GM18907 (cell line): Measurements from ENCODE around the gene CHMP2A.
A peak's percentile ranks its signal among the peaks of the same experiment; 100 is the strongest.
"Not testable (repeated sequence)": the region's sequence is repeated elsewhere in the genome, so short reads cannot be mapped to it uniquely, and the experiment has no call there.

ENCODE experiments used
- ATAC-seq: cut with Tn5 transposase; IDR thresholded peaks from one replicate; pipeline ENCODE4 v1.9.1; 2021; ENCODE audit warnings: mild to moderate bottlenecking, moderate library complexity; ENCODE audit not compliant: unreplicated experiment

The CHMP2A gene

DNA sequence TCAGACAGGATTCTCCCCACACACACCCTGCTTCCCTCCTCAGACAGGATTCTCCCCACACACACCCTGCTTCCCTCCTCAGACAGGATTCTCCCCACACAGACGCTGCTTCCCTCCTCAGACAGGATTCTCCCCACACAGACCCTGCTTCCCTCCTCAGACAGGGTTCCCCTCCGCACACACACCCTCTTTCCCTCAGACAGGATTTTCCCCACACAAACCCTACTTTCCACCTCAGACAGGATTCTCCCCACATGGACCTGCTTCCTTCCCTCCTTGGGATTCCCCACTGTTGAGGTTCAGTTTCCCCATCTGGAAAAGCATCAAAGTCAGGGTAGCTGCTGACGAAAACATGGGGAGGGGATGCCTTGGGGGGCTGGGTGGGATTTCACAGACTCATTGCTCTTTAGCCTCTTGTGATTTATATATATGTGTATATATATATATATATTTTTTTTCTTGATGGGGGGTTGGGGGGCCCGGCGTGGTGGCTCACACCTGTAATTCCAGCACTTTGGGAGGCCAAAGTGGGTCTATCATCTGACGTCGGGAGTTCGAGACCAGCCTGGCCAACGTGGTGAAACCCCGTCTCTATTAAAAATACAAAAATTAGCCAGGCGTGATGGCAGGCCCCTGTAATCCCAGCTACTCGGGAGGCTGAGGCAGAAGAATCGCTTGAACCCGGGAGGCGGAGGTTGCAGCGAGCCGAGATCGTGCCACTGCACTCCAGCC, 12.1 kb downstream of the CHMP2A start:
- not testable (repeated sequence) for ATAC-seq

DNA sequence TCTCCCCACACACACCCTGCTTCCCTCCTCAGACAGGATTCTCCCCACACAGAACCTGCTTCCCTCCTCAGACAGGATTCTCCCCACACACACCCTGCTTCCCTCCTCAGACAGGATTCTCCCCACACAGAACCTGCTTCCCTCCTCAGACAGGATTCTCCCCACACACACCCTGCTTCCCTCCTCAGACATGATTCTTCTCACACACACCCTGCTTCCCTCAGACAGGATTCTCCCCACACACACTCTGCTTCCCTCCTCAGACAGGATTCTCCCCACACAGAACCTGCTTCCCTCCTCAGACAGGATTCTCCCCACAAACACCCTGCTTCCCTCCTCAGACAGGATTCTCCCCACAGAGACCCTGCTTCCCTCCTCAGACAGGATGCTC, 15.7 kb downstream of the CHMP2A start:
- not testable (repeated sequence) for ATAC-seq

DNA sequence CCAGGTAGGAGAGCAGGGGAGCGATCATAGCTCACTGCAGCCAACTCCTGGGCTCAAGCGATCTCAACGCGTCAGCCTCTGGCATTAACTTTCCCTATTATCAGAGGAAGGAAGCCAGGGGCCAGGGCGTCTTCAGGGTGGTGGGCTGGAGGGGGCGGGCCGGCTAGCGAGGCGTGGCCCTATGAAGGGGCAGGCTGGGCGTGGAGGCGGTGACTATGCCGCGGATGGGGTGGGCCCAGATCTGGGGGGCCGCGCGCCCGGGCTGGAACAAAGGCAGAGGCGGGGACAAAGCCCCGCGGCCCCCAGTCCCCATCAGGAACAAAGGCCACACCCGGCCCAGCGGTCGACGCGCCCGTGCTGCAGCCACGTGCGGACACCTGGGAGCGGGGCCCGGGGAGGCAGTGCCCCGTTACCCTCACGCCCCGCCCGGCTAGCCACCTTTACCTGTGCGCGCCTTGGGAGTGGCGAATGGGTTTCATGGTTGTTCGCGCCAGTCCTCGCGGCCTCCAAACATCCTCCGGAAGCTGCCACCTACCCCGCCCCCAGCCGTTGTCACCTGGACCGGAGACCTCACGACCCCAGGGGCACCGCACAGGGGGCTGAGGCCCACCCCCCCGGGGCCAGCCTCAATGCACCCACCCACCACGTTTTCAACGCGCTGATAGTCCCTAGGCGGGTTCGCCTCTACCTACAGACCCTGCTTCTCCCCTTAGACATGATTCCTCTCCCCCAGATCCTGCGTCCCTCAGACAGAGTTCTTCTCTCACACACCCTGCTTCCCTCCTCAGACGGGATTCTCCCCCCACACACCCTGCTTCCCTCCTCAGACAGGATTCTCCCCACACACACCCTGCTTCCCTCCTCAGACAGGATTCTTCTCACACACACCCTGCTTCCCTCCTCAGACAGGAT, 16.4 kb downstream of the CHMP2A start:
- ATAC-seq: no peak

DNA sequence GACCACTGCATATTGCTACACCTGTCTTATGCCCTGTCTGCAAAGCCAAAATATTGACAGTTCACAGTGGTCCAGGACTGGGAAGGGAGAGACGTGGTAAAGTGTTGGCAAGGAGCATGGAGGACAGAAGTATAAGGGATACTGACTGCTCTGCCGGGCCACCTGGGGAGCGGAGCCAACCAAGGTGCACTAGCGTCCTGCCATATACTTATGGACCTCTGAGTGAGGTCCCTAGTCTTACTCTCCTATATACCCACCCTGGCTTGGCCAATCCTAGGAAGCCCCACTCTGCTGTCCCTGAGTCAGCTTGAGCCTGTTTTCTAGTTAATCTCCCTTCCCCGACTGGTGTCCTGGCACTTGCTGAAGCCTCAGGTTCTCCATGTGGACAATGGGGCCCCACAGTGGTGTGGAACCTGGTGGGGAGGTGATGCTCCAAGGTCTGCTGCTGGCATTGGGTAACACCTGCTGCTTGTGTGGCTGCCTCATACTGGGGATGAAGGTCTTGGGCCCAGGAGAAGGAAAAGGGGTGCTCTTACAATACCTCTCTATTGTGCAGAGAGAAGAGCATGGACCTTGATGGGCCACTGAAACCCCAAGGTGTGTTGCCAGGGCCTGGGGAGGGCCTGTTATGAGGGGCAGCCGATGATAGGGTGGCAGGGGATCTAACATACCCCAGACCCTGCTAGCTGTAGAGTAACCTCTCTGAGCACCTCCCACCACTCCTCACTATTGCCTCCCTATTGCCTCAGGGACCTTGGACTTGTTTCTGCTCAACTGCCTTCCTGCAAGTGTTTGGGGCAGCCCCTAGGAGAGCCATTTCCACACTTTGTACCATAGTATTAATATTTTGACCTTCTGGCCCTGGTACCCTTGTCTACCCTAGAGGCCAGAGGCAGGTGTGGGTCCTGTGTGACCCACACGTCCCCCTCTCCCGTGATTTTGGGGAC, 17.8 kb downstream of the CHMP2A start:
- ATAC-seq: no peak

DNA sequence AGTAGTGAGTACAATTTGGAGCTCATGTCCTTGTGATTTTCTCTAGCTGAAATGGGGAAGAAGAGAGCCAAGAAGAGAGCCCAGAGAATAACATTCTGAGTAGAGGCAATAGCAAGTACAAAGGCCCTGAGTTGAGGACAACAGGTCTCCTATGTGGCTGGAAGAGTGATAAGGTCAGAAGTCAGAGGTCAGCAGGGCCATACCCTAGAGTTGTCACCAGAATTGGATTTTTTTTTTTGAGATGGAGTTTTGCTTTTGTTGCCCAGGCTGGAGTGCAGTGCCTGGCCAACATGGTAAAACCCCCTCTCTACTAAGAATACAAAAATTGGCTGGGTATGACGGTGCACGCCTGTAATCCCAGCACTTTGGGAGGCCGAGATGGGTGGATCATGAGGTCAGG, 19.0 kb downstream of the CHMP2A start:
- no peak for ATAC-seq

DNA sequence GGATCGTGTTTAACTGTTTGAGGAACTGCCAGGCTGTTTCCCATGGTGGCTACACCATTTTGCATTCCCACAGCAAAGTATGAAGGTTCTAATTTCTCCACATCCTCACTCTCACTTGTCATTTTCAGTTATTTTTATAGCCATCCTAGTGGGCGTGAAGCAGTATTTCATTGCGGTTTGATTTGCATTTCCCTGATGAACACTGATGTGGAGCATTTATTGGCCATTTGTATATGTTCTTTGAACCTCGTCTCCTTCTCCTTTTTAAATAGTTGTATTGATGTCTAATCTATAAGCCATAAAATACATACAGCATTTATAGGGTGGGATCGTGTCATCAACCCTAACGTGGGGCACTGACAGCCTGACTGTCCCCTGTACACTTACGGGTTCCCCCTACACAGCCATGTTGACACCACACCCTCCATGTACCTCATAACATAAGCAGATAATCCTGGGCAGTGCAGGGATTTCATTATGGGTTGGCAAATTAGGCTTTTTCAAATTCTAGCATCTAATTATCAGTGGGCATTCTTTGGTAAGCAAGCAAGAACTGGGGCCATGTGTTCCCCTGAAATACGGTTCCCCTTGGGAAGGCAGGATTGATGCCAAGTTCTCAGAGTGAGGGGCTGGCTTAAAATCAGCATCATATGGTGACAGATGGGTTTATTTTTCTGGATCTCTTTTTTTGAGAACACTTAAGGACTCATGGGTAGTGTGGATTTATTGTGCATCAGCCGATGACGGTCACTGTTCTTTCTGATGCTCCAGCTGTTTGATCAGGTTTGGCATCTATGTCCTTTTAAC, 23.7 kb downstream of the CHMP2A start:
- no peak for ATAC-seq

DNA sequence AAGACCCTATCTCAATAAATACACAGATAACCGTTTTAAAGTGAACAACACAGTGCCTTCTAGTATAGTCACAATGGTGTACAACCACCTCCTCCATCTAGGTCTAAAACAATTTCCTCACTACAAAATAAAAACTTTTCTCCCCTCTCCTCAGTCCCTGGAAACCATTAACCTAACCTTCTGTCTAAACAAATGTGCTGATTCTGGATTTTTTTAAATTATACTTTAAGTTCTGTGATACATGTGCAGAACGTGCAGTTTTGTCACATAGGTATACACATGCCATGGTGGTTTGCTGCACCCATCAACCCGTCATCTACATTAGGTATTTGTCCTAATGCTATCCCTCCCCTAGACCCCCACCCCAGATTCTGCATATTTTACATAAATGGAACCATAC, 25.5 kb downstream of the CHMP2A start:
- no peak for ATAC-seq

DNA sequence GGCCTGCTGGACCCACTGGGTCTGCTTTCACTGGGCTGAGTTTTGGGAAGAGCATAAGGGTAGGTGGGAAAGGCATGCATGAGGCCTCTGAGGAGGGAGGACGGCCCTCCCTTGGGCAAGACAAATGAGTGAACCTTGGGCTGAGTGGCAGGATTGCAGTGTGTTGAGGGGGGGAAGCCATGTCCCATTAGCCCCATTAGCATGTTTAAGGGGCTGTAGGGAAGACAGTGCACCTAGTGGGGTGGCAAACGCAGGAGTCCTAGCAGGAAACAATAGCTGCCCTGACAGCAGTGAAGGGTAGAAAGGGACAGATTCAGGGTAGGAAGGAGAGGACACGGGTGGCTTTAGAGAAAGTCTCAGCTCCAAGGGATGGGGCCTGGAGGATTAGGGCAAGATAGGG, 32.2 kb downstream of the CHMP2A start:
- no peak for ATAC-seq

DNA sequence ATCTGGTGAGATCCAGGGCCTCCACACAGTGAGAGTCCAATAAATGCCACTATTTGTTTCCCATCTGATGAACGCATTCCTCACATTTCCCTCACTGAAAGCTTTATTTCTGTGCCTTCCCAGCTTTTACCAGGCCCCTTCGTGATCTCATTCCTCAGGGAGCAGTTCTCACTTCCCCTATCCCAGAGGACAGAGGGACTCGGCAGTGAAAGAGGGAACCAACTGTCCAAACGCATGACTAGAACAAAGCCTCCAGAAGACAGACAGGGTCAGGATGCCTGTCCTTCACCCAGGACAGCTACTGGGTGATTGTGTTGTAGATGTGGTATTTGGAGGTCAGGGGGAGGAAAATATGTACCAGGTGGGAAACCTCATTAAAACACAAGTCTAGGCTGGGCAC, 33.3 kb downstream of the CHMP2A start:
- no peak for ATAC-seq

DNA sequence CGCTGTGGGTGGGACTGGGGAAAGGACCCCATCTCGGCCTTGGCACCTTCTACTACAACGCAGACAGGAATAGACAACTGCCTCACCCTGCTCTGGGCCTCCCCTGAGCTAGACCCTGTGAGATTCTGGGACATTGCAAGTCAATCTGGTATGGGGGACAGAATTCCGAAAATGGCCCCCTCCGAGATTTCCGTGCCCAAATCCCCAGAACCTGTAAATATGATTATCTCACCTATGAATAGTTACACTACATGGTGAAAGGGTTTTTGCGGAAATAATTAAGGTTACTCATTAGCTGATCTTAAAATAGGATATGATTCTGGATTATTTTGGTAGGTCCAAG, 34.7 kb downstream of the CHMP2A start:
- ATAC-seq: no peak

DNA sequence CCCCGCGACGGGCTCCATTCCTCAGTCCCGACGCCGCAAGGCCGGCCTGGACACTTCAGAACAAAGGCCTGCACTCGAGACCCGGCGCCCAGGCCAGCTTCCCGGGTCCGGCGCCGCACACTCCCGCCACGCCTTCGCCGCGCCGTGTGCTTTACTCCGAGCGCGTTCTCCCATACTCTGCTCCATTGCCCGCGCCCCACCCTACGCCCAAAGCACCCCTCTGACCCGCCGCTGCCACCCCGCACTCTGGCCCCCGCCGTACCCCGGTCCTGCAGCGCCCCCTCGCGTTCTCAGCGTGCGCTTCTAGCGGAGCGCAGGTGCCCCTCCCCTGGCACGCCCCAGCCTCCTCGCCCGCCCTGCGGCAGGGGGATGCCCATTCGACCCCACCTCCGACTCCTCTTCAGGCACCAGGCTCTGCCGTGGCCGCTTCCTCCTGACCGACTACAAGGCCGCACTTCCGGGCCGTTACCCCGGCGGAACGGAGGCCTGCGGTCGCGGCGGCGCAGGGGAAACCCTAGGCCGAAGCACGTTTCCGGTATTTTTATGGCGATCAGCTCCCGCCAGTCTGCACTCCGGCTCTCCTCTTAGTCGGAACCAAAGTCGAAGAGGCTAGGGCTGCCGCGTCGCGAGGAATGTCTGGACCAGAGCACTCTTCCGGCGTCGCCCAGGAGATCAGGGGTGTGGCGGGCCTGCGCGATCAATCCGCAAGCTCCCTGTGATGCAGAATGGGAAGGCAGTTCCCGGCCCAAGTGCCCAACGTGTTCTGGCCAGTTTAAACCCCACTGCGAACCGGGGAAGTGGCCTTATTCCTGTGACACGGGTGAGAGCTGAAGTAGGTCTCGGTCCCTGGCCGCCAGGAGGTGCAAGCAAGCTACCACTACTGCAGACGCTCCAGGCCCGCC, 35.3 kb downstream of the CHMP2A start, which contains the start of gene ZBTB45:
TSS of gene ZBTB45 (minus strand) at position 456 of the 902 bp plus-strand sequence. CDS start 2,137 bp downstream, outside the sequence.
- peak; percentile 85 for ATAC-seq

DNA sequence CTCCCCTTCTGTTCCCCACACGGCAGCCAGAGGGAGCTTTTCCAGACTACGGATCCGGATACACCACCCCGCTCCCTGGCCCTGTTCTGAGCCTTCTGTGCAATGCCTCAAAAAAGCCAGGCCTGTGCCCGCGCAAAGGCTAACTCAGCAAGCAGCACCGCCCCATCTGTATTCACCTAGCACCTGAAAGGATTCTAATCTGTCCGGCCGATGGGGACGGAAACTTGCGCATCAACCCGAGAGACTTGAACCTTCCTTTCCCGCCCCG, 35.9 kb downstream of the CHMP2A start:
- peak; percentile 6 for ATAC-seq

DNA sequence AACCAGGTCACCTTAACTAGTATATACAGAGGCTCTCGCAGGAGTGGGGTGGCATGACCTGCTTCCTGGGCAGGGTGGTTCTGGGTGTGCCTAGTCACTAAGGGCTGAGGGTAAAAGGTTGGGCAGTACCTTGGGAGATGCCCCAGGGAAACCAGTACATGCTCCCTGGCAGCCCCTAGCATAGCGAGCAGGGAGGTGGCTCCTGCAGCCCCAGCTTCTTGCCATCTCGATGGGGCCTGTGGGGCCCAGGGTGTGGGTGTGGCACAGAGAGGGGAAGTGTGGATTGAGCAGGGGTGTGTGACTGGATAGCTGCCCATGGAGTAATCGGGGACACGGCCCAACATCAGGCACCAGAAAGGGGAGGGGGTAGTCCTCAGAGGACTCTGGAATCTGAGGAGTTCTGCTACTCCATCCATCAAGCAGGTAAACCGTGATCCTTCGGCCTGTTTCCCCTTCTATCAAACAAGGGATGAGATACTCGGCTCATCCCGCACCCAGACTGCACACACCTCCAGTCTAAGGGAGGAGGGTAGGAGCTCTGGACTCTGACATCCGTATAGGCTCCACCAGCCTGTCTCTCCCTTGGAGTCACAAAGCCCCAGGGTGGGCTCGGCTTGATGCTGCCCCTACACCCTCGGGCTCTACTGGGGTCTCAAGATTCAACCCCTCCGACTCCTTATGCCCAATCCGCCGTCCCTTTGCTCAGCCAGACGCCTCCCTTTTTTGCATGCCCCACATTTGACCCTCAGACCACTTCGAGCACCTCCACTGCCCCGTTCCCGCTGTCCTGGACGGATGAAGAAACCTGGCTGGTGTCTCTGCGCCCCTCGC, 36.4 kb downstream of the CHMP2A start:
- ATAC-seq: no peak

DNA sequence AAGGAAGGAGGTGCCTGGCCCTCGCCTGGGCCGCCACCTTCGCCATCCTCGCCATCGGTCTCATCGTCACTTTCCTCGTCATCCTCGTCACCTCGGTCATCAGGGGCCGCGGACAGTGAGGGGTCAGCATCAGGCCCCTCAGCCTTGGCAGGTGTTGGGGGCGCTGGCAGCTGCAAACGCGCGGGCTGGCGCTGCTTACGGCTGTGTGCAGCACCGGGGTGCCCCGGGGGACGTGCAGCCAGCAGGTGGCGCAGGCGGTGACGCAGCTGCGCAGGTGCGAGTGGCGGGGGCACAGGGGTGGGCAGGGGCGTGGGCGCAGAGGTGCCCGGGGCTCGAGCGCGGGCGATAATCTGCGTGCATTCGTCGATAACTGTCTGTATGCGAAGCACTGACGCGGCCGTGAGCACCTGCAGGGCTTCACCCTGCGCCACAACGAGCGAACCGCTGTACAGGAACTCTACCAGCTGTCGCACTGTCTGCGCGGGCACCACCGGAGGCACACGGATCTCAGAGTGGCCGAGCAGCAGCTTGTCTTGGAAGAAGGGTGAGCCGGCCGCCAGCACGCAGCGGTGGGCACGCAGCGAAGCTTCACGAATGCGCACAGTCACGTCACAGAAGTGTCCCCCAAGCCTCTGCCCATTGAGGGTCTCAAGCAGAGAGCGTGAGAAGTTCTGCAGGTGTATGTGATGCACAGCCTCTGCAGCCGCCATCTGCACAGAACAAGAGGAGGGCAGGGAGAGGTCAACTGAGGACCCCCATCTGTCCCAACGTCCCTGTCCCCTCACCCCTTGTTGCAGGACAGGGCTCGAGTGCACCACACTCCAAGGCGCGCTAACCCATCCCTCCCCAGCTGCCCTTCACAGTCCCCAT, 37.7 kb downstream of the CHMP2A start:
- no peak for ATAC-seq

DNA sequence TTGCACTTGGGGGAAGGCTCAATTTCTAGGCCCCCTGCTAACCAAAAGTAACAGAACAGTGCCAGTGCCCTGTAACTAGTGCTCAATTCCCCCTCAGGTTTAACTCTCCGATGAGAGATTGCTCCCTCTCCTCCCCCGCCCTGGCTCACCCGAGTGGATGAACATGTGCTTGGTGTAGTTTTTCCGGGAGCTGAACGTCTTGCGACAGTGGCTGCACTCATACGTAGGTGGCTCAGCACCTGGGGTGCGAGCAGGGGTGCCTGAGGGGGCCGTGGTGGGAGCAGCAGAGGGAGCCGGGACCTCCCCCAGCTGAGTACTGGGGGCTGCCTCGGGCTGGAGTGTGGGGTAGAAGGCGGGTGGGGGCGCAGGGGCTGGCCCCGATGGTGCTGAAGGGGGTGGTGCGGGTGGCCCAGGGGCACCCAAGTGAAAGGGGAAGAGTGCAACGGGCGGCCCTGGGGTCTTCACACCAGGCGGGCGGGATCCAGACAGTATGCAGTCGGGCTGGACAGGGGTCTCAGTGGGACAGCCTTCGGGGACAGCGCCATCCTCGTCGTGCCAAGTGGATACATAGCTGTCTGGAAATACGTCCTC, 38.6 kb downstream of the CHMP2A start:
- no peak for ATAC-seq

DNA sequence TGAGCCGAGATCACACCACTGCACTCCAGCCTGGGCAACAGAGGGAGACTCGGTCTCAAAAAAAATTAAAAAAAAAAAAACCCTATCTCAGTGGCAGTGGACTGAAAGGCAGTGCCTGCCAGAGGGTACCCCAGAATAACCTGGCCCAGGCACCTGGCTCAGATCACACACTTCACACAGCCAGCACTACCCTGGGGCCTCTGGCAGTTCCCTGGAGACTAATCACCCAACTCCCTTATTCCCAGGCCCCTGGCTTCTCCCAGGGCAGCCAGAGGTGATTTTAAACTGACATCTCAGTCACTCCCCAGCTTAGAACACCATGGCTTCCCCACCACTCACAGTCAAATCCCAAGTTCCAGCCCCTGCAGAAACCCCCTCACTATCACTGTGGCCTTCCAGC, 39.6 kb downstream of the CHMP2A start:
- ATAC-seq: no peak

DNA sequence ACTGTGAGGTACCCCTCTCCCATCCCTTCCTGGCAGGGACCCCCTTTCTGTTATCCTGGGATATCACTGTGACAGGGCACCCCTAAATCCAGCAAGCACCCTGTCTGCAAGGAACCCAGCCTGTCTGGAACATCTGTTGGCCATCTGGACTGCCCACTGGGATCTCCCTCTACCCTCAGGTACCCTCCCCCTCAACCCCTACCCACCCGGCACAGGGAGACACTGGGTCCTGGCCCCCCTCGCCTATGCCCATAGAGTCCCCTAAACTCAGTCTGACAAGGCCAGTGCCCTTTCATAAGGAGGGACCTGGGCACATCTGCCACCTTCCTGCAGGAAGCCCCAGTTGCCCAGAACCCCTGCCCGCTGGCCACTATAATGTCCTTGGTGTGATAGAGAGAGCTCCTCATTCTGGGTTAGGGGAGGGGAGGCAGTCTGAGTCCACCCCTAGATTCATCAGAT, 40.3 kb downstream of the CHMP2A start:
- no peak for ATAC-seq
